Stimulated activated CD4-positive, alpha-beta T cell treated with anti-CD3 and anti-CD28 coated beads, Interleukin-4, amount 100 ng/mL, for 24 hours (primary cell): ENCODE data around the gene YTHDF1.

Experiments used
- DNase-seq: peaks from one replicate; pipeline ENCODE4 v3.0.0-alpha.2; 2020

The YTHDF1 gene

GRCh38 chr20:63247671-63248228 lies 31.8 kb upstream of the YTHDF1 start:
- DNase-seq: no peak

GRCh38 chr20:63246490-63247288 lies 30.8 kb upstream of the YTHDF1 start:
- DNase-seq: no peak

GRCh38 chr20:63244468-63244867 lies 28.5 kb upstream of the YTHDF1 start:
- no peak for DNase-seq

GRCh38 chr20:63243604-63244247 lies 27.8 kb upstream of the YTHDF1 start:
- DNase-seq: no peak

GRCh38 chr20:63242736-63243135 lies 26.8 kb upstream of the YTHDF1 start:
- no peak for DNase-seq

- DNase-seq: no peak
Measured at GRCh38 chr20:63241272-63241671, 25.3 kb upstream of the YTHDF1 start.

- no peak for DNase-seq
Measured at GRCh38 chr20:63240004-63240403, 24.1 kb upstream of the YTHDF1 start.

- no peak for DNase-seq
Measured at GRCh38 chr20:63239431-63239830, 23.5 kb upstream of the YTHDF1 start.

- DNase-seq: no peak
Measured at GRCh38 chr20:63238514-63239125, 22.7 kb upstream of the YTHDF1 start.

GRCh38 chr20:63238031-63238430 lies 22.1 kb upstream of the YTHDF1 start:
- no peak for DNase-seq

- DNase-seq: no peak
Measured at GRCh38 chr20:63236116-63236837, 20.3 kb upstream of the YTHDF1 start.

GRCh38 chr20:63235399-63235983 lies 19.6 kb upstream of the YTHDF1 start, which contains the start of gene BIRC7:
Gene BIRC7 (plus strand): TSS chr20:63235905. CDS start chr20:63236097, 192 bp downstream.
- no peak for DNase-seq

- DNase-seq: peak; percentile 27
Measured at GRCh38 chr20:63234693-63235398, 18.9 kb upstream of the YTHDF1 start.

- DNase-seq: no peak
Measured at GRCh38 chr20:63233924-63234323, 18.0 kb upstream of the YTHDF1 start.

- no peak for DNase-seq
Measured at GRCh38 chr20:63233061-63233344, 17.1 kb upstream of the YTHDF1 start.

- no peak for DNase-seq
Measured at GRCh38 chr20:63232235-63233060, 16.5 kb upstream of the YTHDF1 start.

GRCh38 chr20:63230800-63231268 lies 14.9 kb upstream of the YTHDF1 start:
- no peak for DNase-seq

- DNase-seq: no peak
Measured at GRCh38 chr20:63228806-63229205, 12.9 kb upstream of the YTHDF1 start.

- DNase-seq: no peak
Measured at GRCh38 chr20:63227260-63227659, 11.3 kb upstream of the YTHDF1 start.

- no peak for DNase-seq
Measured at GRCh38 chr20:63226042-63226943, 10.4 kb upstream of the YTHDF1 start.
